K562 (cell line): ENCODE measurements around the gene ZNF234. TPM values are rescaled to one million over a fixed set of nuclear protein-coding genes. Genes with fewer than 3 reads are reported as not detected.
A peak's percentile ranks its signal among the peaks of the same experiment; 100 is the strongest.

ENCODE experiments used
- BDP1 ChIP-seq: IDR thresholded peaks from 3 replicates; pipeline ENCODE4 v1.6.1; 2011; ENCODE audit not compliant: insufficient read length, insufficient read depth
- ESRRB ChIP-seq: fragments of 250-450 bp; sonication (Bioruptor Pico); IDR thresholded peaks from 2 replicates; pipeline ENCODE4 v1.5.0; 2020; ENCODE audit warnings: mild to moderate bottlenecking, moderate library complexity, borderline replicate concordance
- ETV5 ChIP-seq: sonication (generic); formaldehyde crosslinking; IDR thresholded peaks from 2 replicates; pipeline ENCODE4 v1.4.0; 2020; ENCODE audit warnings: low read depth, mild to moderate bottlenecking, missing genetic modification reagents
- FOXJ2 ChIP-seq: fragments of 200-800 bp; sonication (Bioruptor generic); IDR thresholded peaks from 2 replicates; pipeline ENCODE4 v1.6.1; 2016; ENCODE audit warnings: missing genetic modification characterization, missing compliant biosample characterization
- GATAD2A ChIP-seq: fragments of 450-650 bp; IDR thresholded peaks from 2 replicates; pipeline ENCODE4 v1.6.1; 2017
- KLF16 ChIP-seq: IDR thresholded peaks from 2 replicates; pipeline ENCODE4 v1.6.1; 2016; ENCODE audit warnings: antibody characterized with exemption
- KLF6 ChIP-seq: fragments of 250-450 bp; sonication (Bioruptor Pico); IDR thresholded peaks from 2 replicates; pipeline ENCODE4 v1.4.0; 2020; ENCODE audit warnings: mild to moderate bottlenecking, moderate library complexity, borderline replicate concordance
- MLX ChIP-seq, 2 experiments: fragments of 450-650 bp in 1 of 2; sonication (generic) in 1 of 2; formaldehyde crosslinking; conservative IDR thresholded peaks; 2 replicates each; pipeline versions ENCODE4 v1.4.0 to v1.8.1; 2020 to 2022; ENCODE audit warnings: mild to moderate bottlenecking in 1 of 2, missing genetic modification reagents in 1 of 2
- NCOA2 ChIP-seq, 2 experiments: fragments of 450-650 bp; IDR thresholded peaks; 2 replicates each; pipeline ENCODE4 v1.6.1; 2018; ENCODE audit warnings: mild to moderate bottlenecking in 2 of 2, moderate library complexity in 1 of 2; ENCODE audit not compliant: partially characterized antibody in 2 of 2
- NCOR1 ChIP-seq: fragments of 450-650 bp; IDR thresholded peaks from 2 replicates; pipeline ENCODE4 v1.6.1; 2016; ENCODE audit warnings: mild to moderate bottlenecking, moderate library complexity
- PCBP2 ChIP-seq: fragments of 200-400 bp; formaldehyde crosslinking; IDR thresholded peaks from 2 replicates; pipeline ENCODE4 v1.6.1; 2018; ENCODE audit warnings: low read length, low read depth, mild to moderate bottlenecking, moderate library complexity; ENCODE audit not compliant: poor library complexity, severe bottlenecking
- PHF21A ChIP-seq: fragments of 450-650 bp; IDR thresholded peaks from 2 replicates; pipeline ENCODE4 v1.6.1; 2017; ENCODE audit warnings: low read depth, borderline replicate concordance
- POLR2H ChIP-seq: IDR thresholded peaks from 2 replicates; pipeline ENCODE4 v1.6.1; 2016; ENCODE audit warnings: missing genetic modification characterization, low read depth, mild to moderate bottlenecking, control low read depth, missing compliant biosample characterization, moderate library complexity
- PRPF4 ChIP-seq: fragments of 200-400 bp; formaldehyde crosslinking; IDR thresholded peaks from one replicate; pipeline ENCODE4 v1.6.1; 2017; ENCODE audit warnings: low read length, low read depth, mild to moderate bottlenecking; ENCODE audit not compliant: insufficient read depth, poor library complexity, severe bottlenecking
- SIX5 ChIP-seq, 2 experiments: IDR thresholded peaks; 2 replicates each; pipeline ENCODE4 v1.6.1; 2011; ENCODE audit warnings: low read length in 2 of 2, borderline replicate concordance in 1 of 2, low read depth in 1 of 2, mild to moderate bottlenecking in 1 of 2, moderate library complexity in 1 of 2; ENCODE audit not compliant: insufficient read depth in 1 of 2
- TAL1 ChIP-seq: fragments of 450-650 bp; IDR thresholded peaks from 2 replicates; pipeline ENCODE4 v1.6.1; 2016; ENCODE audit warnings: mild to moderate bottlenecking
- TBP ChIP-seq: optimal IDR thresholded peaks from 2 replicates; pipeline ENCODE3; 2011; ENCODE audit warnings: low read depth, low read length, improper control_type of control experiment
- TCFL5 ChIP-seq: fragments of 250-450 bp; sonication (Bioruptor Pico); conservative IDR thresholded peaks from 2 replicates; pipeline ENCODE4 v1.6.1; 2021; ENCODE audit warnings: mild to moderate bottlenecking, moderate library complexity, matching md5 sums
- ZSCAN32 ChIP-seq: fragments of 450-650 bp; formaldehyde crosslinking; IDR thresholded peaks from 2 replicates; pipeline ENCODE4 v1.4.0; 2020; ENCODE audit warnings: mild to moderate bottlenecking, moderate library complexity
- polyA plus RNA-seq, 8 experiments: library from polyadenylated mRNA; depleted of rRNA in 4 of 8; stranded (reverse) in 5 of 8; unstranded in 3 of 8; fragments of >200 nt; fragmentation: Nextera tagmentation in 2 of 8; fragmentation: Illumina TruSeq in 1 of 8; extraction: Ambion mirVana in 2 of 8; extraction: Trizol in 1 of 8; gene quantifications; 2 replicates each; pipeline versions ENCODE4 v1.2.1 to v1.2.3, GENCODE V29; 2011 to 2014; ENCODE audit warnings: inconsistent platforms in 1 of 8, missing spikeins in 1 of 8
- total RNA-seq, 7 experiments: library from RNA; depleted of rRNA in 6 of 7; stranded (reverse); fragments of >200 nt in 6 of 7; fragmentation: Illumina TruSeq in 2 of 7; extraction: Trizol in 2 of 7; gene quantifications; 2 replicates each; pipeline versions ENCODE4 v1.2.1 to v1.2.3, GENCODE V29; 2011 to 2021; ENCODE audit warnings: low replicate concordance in 1 of 7
- TF ChIP-seq, protein P1 (sequence below): fragments of 450-650 bp; formaldehyde crosslinking; IDR thresholded peaks from 2 replicates; pipeline ENCODE4 v1.4.0; 2020; ENCODE audit warnings: mild to moderate bottlenecking, moderate library complexity
- TF ChIP-seq, protein P2 (sequence below): sonication (generic); formaldehyde crosslinking; IDR thresholded peaks from 2 replicates; pipeline ENCODE4 v1.8.0; 2023; ENCODE audit warnings: mild to moderate bottlenecking, missing genetic modification reagents
- TF ChIP-seq, protein P3 (sequence below): sonication (generic); IDR thresholded peaks from 2 replicates; pipeline ENCODE4 v1.6.1; 2016

ZNF234 gene
- total and polyA plus RNA-seq, 9 of the 15 experiments (the other 6 are each of a cell fraction or from before 2014, with no cell fraction given): 0.82 to 2.9 (median 1.5) TPM

DNA sequence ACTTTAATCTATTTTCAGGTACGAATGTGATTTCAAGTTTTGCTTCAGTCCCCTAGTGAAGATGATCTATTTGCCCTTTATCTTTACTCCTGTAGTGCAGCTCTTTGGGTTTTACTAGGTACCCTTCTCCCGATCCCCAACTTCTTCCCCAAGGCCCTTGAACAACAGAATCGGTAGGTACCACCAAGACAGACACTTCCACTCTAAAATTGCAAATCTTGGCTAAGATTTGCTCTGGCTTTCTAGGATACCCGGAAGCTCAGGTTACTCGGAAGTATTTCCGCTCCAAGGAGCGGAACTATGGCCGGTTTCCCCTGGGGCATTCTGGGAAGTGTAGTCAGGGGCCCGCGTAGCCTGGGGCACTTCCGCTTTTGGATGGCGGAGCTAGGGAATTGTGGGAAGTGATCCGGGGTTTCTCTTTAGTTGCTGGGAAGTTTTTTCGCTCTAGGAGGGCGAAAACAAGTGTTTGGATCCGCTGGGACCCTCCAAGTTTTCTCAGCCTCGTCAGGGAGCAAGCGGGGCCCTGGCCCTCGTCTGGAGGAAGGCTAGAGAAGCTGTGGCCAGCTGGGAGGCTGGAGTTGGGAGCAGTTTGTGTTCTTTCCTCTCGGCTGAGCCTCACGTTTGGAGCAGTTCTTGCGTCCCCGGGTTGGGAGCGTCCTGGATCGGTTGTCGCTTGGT is 65.9 kb downstream of the ZNF234 start (continued):
- TF ChIP-seq, protein P1, sequence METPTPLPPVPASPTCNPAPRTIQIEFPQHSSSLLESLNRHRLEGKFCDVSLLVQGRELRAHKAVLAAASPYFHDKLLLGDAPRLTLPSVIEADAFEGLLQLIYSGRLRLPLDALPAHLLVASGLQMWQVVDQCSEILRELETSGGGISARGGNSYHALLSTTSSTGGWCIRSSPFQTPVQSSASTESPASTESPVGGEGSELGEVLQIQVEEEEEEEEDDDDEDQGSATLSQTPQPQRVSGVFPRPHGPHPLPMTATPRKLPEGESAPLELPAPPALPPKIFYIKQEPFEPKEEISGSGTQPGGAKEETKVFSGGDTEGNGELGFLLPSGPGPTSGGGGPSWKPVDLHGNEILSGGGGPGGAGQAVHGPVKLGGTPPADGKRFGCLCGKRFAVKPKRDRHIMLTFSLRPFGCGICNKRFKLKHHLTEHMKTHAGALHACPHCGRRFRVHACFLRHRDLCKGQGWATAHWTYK (CRISPR knock-in tag): no peak
- TF ChIP-seq ZSCAN32 (CRISPR knock-in tag) (no peak), POLR2H (tag) (peak; percentile 69), PCBP2 (no peak), BDP1 (no peak), GATAD2A (no peak), ESRRB (CRISPR knock-in tag) (no peak), TCFL5 (CRISPR knock-in tag) (no peak), MLX (CRISPR knock-in tag; conservative IDR thresholded peaks at IDR 0.05) (no peak), NCOR1 (0 out of 2 replicates have a peak, but pooled peaks have one; percentile 15), KLF6 (CRISPR knock-in tag) (no peak; the same call in 1 of the 2 replicates), ETV5 (CRISPR knock-in tag) (peak; percentile 69; the same call in 1 of the 2 replicates), PRPF4 (no peak), KLF16 (no peak), SIX5 (IDR thresholded peaks at IDR 0.05; ENCODE audit: borderline replicate concordance in 1 of 2, insufficient read depth in 1 of 2, low read depth in 1 of 2, low read length in 2 of 2) (peak; percentile 85 to 89), PHF21A (no peak), TBP (no peak), FOXJ2 (peak; percentile 66; the same call in 1 of the 2 replicates), TAL1 (no peak), NCOA2 (IDR thresholded peaks at IDR 0.05; ENCODE audit: partially characterized antibody in 2 of 2) (no peak)
- TF ChIP-seq, protein P2, sequence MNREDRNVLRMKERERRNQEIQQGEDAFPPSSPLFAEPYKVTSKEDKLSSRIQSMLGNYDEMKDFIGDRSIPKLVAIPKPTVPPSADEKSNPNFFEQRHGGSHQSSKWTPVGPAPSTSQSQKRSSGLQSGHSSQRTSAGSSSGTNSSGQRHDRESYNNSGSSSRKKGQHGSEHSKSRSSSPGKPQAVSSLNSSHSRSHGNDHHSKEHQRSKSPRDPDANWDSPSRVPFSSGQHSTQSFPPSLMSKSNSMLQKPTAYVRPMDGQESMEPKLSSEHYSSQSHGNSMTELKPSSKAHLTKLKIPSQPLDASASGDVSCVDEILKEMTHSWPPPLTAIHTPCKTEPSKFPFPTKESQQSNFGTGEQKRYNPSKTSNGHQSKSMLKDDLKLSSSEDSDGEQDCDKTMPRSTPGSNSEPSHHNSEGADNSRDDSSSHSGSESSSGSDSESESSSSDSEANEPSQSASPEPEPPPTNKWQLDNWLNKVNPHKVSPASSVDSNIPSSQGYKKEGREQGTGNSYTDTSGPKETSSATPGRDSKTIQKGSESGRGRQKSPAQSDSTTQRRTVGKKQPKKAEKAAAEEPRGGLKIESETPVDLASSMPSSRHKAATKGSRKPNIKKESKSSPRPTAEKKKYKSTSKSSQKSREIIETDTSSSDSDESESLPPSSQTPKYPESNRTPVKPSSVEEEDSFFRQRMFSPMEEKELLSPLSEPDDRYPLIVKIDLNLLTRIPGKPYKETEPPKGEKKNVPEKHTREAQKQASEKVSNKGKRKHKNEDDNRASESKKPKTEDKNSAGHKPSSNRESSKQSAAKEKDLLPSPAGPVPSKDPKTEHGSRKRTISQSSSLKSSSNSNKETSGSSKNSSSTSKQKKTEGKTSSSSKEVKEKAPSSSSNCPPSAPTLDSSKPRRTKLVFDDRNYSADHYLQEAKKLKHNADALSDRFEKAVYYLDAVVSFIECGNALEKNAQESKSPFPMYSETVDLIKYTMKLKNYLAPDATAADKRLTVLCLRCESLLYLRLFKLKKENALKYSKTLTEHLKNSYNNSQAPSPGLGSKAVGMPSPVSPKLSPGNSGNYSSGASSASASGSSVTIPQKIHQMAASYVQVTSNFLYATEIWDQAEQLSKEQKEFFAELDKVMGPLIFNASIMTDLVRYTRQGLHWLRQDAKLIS (CRISPR knock-in tag): no peak
- TF ChIP-seq, protein P3, sequence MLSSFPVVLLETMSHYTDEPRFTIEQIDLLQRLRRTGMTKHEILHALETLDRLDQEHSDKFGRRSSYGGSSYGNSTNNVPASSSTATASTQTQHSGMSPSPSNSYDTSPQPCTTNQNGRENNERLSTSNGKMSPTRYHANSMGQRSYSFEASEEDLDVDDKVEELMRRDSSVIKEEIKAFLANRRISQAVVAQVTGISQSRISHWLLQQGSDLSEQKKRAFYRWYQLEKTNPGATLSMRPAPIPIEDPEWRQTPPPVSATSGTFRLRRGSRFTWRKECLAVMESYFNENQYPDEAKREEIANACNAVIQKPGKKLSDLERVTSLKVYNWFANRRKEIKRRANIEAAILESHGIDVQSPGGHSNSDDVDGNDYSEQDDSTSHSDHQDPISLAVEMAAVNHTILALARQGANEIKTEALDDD: no peak
